Stimulated activated CD4-positive, alpha-beta T cell treated with anti-CD3 and anti-CD28 coated beads, Interleukin-4, amount 100 ng/mL, for 48 hours (primary cell): Measurements from ENCODE around the gene DCC.

Experiments
- DNase-seq, 2 donors: peaks; one replicate each; pipeline ENCODE4 v3.0.0-alpha.2; 2020; ENCODE audit warnings: low read depth in 2 of 2

DCC gene

DNA sequence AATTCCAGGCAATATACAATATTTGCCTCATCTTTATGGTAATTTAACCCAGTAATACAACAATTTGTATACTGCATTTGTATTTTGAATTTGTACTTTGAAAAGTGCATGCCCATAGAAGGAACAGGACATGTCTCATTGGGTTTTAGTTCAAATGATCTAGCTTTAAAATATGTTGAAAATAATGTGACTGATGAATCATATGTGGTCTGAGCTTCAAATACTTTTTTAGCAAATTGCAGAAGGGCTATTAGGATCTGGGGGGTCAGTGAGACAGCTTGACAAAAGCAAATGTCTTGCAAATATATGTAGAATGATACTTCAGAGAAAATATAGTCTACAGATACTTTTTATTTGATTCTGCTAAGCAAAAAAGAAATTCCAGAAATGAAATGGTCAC, 248.9 kb downstream of the DCC start:
- DNase-seq, result no peak

DNA sequence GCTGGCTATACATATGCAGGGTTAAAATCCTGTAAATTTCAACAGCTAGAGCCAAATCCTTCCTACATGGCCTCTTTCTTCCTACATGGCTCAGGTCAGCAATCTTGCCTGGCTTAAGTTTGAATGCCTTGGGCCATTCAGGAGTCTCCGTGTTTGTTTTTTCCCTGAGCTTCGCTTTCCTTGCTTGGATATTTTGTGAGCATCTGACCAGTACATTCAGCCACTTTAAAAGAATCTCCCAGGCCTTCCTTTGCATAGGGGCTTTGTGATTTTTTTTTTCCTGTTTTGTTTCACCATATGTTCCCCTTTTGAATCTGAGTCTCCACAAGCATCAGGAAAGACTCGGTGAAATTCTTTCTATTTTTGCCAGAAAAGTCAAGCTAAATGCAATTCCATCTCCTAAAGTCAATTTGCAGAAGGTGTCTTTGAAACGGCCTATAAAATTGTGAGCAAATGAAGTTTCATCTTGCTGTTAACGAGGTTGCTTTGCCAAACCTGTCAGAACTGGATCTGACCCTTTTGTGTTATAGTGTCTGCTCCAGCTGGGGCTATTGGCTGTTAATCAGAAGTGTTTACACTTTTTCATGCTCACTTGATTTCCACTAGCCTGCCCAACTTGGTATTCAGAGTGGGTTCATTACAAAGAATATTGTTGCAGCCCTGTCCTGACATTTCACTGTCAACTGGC, 256.9 kb downstream of the DCC start:
- no peak for DNase-seq

DNA sequence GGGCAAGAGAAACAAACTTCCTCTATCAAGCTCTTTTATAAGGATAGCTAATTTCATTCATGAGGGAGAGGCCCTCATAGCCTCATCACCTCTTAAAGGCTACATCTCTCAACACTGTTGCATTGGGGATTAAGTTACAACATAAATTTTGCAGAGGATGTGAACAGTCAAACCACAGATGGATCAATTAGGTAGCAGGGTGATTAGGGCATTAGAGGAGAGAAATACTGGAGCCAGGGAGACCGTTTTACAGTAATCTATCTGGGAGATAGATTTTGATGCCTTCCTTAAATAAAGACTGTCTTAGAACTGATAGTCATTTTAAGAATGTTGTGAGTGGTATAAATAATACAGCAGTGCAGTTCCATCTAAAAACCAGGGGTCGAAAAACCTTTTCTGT, 258.9 kb downstream of the DCC start:
- DNase-seq, result no peak

DNA sequence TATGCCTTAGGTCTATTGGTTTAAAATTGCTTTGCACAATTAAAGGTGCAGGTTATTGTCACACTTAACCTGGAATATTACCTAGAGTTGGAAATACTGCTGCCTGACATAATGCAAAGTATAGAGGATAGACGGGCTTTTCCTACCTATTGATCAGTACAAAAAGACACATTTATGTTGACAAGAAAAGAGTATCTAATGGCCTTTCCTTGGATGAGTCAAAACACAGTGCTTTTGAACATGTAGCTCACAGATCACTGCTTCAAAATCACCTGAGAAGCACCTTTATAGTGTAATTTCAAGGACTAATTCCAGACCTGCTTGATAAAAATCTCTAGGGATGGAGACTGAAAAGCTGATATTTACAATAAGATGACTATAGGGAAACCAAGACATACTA, 262.8 kb downstream of the DCC start:
- DNase-seq, result no peak

DNA sequence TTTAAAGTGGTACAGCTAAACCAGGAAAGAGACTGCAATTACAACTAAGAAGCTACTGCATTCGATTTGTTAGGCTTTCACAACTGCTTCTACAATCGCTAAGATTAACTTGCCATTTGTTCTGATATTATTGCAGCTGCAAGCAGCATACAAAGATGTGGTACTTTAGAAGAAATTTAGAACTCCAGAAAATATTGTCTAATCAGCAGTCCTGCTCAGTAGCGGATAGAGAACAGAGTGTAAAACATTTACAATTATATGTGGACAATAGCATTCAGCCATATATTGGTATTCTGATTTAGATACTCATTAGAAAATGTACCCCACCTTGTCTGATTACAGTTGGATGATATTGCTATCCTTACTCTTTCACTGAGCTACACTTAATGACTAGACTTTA, 265.3 kb downstream of the DCC start:
- DNase-seq, result no peak

DNA sequence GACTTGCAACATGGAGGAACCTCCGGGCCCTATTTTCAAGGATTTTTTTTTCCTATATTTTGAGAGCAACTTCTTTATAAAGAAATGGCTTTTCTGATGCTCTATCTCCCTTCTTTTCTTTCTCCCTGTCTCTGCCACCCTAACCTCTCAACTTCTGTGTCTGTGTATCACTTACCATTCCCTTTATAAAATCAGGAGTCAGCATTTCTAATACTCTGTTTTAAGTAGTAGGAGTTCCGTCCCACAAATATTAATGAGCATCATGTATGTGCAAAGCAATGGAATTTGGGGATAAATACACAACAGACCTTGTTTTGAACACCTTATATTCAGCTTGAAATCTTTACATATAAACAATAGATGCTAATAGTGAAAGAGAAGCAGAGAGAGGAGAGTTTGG, 268.0 kb downstream of the DCC start:
- no peak for DNase-seq

DNA sequence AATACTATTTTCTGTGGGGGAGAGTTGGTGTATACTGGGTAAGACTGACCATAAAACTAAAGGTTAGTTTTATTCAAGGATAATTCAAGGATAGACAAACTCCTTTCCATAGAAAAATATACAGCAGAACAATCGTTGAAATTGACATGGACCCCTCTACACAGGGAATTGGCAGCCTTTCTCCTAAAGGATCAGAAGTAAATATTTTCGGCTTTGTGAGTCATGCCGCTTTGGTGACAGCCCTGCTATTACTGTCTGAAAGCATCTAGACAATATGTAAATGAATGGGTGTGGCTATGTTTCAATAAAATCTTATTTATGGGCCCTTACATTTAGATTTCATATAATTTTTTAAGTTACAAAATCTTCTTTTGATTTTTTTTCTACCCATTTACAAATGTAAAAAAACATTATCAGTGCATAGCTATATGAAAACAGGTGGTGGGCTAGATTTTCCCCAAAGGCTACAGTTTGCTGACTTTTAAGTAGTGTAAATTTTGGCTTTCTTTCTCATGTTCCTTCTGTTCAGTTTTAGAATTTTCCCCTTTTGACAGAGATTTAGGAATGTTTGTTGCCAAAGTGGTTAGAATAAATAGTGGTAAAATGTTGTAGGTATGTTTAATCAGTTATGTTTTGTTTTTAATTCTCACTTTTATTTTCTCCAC, 270.6 kb downstream of the DCC start:
- DNase-seq, result no peak

DNA sequence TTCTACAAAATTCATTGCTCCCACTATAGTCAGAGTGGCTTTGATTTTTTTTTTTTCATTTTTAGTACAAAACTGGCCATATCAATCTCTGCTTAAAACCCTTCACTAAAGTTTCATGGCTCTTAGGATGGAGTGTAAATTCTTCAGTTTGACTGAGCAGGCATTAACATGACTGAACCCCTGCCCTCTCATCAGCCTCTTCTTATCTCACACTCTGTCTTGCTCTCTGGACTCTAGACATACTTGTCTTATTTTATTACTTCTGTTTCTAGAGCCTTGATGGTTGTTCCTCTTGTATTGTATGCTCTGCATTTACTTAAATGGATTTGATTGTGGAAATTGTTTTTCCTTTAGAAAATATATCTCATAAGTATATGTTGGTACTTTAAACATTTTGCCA, 272.4 kb downstream of the DCC start:
- DNase-seq, result no peak

DNA sequence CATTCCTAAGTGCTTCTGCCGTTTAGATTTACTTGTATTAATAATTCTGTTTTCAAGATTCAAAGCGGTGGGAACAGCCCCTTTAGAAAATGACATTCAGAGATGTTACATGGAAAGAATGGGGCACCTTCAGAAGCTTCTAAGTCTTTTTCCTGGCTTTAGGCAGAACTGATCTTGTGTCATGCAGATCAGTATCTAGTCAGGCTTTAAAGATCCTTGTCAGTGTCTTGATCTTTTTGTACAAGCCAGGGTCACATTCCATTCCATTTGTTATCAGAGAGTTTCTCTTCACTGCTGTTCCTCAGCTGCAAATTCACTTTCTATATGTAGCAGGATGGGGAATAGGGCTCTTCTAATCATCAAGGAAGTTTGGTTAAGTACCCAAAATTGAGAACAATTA, 275.3 kb downstream of the DCC start:
- DNase-seq, result no peak

DNA sequence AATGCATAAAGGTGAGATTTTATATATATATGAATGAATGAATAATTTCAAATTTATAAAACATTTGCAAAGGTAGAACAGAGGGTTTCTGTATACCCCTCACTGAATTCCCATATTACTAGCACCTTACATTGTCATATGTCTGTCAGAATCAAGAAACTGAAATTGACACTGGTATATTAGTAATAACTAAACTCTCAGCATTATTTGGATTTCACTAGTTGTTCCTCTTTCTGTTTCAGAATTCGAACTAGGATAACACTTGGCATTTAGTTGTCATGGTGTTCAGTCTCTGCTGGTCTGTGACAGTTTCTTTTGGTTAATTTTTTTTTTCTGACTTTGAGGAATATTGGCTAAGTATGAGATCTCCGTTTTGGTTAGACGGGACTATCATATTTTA, 275.9 kb downstream of the DCC start:
- DNase-seq, result no peak

DNA sequence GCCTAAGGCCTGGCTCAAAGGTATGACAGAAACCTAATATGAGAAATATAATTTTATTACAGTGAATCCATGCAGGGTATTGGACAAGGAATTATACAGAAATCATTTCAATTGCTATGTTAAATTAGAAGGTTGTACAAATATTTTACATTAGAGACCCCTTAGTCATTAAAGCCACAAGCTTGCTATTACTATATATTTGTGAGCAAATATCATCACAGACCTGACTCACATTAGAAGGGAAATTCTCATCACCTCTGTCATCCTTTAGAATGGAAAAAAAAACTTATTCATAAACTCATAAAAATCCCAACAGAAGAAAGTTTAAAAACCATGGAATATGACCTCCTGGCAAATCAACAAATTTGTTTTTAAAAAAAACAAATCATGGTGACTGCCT, 277.9 kb downstream of the DCC start:
- DNase-seq, result no peak

DNA sequence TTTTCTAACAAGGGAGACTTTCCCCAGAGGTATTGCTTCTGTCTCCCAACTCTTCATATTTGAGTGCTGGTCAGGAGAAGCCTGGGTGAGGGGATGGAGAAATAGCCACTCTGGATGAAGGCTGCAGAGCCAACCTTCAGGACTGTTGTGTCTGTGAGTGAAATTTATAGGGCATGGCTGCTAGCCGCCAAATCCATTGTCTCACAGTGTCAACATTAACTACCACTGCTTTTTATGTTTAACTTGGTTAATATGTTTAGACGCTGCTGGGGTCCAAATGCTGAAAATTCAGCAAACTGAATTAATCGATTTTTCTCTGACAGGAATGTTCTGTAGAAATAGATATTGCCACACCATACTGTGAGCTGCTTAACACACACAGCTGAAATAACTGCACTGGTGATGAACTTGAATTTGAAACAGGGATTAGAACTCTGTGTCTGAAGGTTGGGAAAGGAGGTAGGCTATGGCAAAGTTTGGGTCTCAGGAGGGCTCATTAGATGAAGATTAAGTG, 281.0 kb downstream of the DCC start:
- no peak for DNase-seq

DNA sequence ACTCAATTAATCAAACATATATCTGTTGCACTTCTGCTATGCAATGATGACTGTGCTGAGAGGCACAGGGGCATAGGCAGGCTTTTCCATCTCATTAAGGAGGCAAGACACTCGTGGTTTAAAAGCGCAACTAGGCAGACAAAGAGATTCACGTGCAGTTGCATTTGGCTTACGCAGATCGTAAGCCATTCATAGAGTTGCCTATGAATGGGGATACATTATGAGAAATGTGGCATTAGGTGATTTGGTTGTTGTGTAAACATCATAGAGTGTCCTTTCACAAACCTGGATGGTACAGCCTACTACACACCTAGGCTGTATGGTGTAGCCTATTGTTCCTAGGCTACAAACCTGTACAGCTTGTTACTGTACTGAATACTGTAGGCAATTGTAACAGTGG, 284.7 kb downstream of the DCC start:
- no peak for DNase-seq

DNA sequence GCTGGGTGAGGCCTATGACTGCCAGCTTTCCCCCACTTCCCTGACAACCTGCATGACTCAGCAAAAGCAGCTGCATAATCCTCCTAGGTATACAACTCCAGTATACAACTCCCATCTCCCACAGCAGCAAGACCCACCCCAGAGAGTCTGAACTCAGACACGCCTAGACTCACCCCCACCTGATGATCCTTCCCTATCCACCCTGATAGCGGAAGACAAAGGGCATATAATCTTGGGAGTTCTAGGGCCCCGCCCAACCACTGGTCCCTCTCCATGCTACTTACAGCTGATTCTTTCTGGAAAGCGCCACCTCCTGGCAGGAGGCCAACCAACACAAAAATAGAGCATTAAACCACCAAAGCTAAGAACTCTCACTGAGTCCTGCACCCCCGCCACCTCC, 296.5 kb downstream of the DCC start:
- no peak for DNase-seq

DNA sequence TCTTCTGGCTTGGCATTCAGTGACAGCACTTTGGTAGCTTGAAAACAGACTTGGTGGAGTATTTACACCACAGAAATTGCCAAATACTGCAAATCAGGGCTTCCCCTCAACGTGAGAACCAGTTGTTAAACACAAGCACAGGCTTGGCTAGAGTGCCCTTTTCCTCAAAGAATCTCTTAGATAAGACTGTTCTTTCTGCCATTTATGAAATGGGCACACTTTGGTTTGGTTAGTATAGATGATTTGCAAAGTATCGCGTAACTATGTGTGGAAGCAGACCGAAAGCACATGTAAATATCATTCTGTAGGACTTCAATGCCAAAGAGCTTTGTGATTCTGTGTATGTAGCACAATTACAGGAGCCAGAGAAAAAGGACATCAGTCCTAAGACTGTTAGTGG, 308.2 kb downstream of the DCC start:
- no peak for DNase-seq

DNA sequence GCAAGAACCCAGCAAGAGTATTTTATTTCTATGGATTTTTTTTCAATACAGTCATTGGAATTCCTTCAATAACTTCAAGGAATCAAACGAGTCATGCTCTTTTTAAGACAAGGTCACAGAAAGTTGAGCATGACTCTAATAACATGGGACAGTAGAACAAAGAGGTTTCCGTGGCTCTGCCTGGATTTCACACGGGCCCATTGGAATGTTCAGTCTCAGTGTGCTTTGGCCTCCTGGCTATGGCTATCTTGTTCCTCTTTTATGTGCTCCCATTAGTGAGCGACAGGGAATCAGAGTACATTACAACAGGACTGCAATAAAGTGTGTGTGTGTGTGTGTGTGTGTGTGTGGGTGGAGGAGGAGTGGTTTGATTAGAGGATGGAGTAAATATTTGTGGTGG, 312.4 kb downstream of the DCC start:
- DNase-seq, result no peak

DNA sequence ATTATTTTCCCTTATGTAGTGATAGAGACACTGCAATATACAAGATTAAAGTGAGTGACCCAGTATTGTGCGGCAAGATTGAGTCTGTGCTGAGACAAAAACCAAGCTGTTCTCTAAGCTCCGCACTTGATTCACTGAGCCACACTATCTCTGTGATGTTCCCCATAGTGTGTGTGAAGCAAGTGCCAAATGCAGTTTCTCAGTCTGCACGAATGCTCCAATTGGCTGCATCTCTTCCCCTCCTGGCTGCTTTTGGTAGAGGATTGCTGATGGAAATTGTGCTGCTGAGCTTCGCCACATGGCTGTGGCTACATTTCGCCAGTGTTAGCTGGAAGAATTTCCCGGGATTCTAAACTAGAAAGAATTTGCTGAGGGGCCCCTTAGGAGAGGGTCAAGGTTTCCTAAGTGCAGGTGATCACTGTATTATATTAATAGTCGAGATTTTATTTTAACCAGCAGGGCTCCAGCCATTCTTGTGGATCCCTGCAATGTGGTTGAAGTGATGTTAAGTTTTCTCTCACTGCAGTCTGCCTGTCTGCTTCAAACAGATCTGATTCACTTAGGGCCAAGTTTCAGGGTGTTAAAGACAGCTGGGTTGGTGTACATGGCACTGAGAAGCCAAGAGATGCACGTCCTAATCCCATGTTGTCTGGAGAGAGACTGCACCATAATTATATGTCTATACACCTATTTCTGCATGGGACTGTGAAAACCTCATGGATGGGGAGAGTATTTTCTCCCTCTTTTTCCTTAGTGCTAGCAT, 317.2 kb downstream of the DCC start:
- DNase-seq, result no peak

DNA sequence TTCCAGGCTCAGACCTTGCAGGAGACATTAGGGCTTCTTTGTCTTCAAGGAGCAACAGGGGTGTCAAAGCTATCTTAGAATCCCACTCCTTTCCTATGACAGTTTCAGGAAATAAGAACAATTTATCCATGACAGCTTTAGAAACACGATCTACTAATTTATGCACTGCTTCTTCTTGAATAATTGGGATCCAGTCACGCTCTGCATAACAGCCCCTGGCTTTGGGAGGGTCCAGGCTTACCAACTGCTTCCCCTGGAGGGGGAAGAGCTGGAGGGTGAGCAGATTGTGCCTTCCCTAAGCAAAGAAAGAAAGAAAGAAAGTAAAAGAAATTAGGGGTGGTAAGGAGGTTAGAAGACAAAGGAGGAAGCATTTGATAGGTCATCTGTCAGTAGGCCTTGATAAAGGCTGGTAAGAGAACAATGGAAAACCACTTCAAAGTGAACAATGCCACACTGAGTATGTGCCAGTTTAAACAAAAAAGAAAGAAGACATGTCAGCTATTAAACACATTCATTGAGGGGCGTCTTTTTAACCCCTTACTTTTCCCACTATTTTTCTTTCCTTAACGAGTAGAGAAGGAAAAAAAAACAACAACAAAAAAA, 327.6 kb downstream of the DCC start:
- DNase-seq, result no peak

DNA sequence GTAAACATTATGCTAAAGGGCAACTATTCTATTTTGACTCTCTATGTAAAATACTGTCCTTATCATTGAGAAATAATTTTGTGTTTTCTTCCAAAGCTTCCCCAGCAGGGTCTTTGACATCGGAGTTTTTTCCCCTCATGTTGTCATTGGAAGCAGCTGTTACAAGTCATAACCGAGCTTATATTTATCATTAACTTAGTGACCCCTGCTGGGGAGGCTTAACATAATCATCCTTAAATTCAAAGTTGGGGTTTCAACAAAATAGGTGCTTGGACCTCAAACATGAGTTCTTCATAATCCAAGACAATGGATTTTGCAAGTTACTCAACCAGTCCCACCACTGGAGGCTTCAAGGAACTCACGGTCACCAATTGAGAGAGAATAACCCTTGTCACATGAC, 330.9 kb downstream of the DCC start:
- no peak for DNase-seq

DNA sequence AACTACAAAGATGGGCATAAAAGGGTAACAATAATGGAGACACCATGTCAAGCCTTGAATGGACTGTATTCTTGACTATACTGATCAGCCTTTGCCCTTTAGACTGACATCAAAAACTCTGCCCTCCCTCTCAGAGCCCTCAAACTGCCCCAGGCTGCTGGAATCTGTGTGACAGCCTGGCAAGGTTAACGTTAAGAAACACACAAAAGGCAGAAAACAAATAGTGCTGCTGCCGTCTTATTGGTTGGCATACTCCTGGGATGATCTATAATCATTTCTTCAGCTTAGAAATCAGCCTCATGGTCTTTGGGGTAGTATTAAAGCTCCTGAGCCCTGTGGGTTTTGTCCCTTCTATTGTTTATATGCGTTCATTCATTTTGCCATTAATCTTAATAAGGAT, 338.0 kb downstream of the DCC start:
- DNase-seq, result no peak

DNA sequence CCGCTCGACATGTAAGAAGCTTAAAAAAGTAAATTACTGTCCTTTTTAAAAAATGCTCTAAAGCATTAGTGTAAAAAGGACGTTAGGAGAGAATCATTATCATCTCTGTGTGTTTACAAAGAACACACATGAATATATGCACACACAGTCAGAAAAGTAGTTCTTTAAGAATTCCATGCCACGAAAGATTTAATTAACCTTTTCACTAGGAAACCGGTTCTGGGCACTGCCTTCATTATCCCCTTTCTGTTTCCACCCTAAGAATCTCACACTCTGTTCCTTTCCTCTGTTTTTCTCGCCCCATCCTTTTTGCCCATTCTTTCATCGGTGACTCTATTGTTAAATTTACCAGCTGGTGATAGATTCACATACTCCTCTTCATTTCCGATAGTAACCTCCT, 338.6 kb downstream of the DCC start:
- no peak for DNase-seq

DNA sequence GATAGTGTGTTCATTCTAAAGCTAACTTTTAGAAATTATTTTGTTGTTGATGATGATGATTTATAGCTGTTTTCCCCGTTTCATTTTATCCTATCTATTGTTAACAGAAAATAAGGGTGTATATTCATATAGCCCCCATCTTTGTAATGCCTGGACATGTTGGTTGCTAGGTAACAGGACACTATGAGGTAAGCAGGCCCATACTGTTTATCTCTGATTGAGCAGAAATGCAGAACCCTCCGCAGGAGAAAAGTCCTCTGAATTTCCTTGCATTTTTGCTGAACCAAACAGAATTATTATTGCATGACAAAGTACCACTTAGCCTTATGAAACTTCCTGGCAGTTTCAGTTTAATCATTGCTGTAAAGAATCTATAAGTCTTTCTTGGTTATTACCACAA, 339.4 kb downstream of the DCC start:
- DNase-seq, result no peak

DNA sequence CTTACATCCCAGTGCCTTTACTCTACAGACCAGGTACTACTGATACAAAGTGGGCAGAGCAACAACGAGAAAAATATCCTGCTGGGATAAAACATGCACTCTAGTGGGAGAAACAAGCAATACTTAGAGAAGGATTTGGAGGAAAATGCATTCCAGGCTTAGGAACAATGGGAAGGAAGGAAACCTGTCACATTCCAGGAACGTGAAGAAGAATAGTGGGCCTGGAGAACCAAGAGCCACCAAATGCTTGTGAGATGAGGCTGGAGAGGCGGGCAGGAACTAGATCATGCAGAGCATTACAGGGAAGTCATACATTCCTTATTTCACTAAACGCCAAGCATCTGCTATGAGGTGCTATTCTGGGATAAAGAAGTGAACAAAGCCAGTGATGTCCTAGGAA, 342.3 kb downstream of the DCC start:
- no peak for DNase-seq
